Amygdala (tissue), 56 donors: ENCODE results near the gene SLC26A2.

ENCODE experiments used
- DNase-seq, 56 donors: peaks; one replicate each; lab custom pipeline; 2025; lab: John Stamatoyannopoulos, UW

Gene SLC26A2

GRCh38 chr5:149960272-149961185 lies at the start of gene SLC26A2:
Gene SLC26A2 (plus strand): TSS chr5:149960758. CDS start chr5:149977653, 16,895 bp downstream.
- DNase-seq = peak; percentile 71 to 99 (median 95)

- no peak for DNase-seq
These were observed 49.5 kb upstream of the SLC26A2 start for GRCh38 chr5:149911031-149911430.

- no peak for DNase-seq
These were observed 48.2 kb upstream of the SLC26A2 start for GRCh38 chr5:149912226-149912871.

- DNase-seq = no peak
These were observed 46.8 kb upstream of the SLC26A2 start for GRCh38 chr5:149913436-149914419.

- no peak for DNase-seq
These were observed 44.9 kb upstream of the SLC26A2 start for GRCh38 chr5:149915392-149916260.

GRCh38 chr5:149916334-149917072 lies 44.1 kb upstream of the SLC26A2 start:
- no peak for DNase-seq

- DNase-seq = no peak
These were observed 43.4 kb upstream of the SLC26A2 start for GRCh38 chr5:149917073-149917676.

- no peak for DNase-seq
These were observed 39.0 kb upstream of the SLC26A2 start for GRCh38 chr5:149921597-149921996.

GRCh38 chr5:149922950-149923349 lies 37.6 kb upstream of the SLC26A2 start:
- no peak for DNase-seq

GRCh38 chr5:149924486-149924885 lies 36.1 kb upstream of the SLC26A2 start:
- DNase-seq = no peak

GRCh38 chr5:149930043-149930748 lies 30.4 kb upstream of the SLC26A2 start:
- DNase-seq = no peak

GRCh38 chr5:149930749-149931574 lies 29.6 kb upstream of the SLC26A2 start:
- DNase-seq = no peak

- no peak for DNase-seq
These were observed 28.5 kb upstream of the SLC26A2 start for GRCh38 chr5:149931992-149932436.

- DNase-seq = no peak
These were observed 27.9 kb upstream of the SLC26A2 start for GRCh38 chr5:149932445-149933350.

- no peak for DNase-seq
These were observed 25.1 kb upstream of the SLC26A2 start for GRCh38 chr5:149935431-149935901.
